ENCODE results near the gene ATG9B. TPM values are rescaled to one million over a fixed set of nuclear protein-coding genes. Genes with fewer than 3 reads are reported as not detected.
"Not testable (repeated sequence)": the region's sequence is repeated elsewhere in the genome, so short reads cannot be mapped to it uniquely, and the experiment has no call there.

The ATG9B gene
- total RNA-seq, 1 experiment from 2014 or later: 13.7 TPM

DNA sequence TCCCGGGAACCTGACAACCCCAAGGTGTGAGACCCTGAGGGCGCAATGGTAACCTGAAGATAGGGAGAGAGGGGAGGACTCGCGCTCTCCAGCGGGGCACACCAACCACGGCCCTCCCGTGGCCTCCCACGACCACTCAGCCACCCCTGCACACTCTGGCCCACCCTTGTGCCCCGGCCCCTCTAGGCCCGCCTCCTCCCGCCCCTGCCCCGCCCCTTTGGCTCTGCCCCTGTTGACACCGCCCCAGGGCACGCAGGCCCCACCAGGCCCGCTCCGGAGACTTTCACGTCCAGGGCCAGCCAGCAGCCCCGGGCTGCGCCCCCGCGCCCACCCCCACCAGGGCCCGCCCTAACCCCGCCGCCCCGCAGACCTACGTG is 10.9 kb downstream of the ATG9B start:
- no peaks in the 10 kb centered on the region for H3K79me2 ChIP-seq (ENCODE audit: low read depth)
- BruUV-seq (replicated peaks): no TSS peak
- no peak overlapping the region for H3K4me2 ChIP-seq
- no peaks in the 10 kb centered on the region for H4K20me1 ChIP-seq (ENCODE audit: insufficient read depth)
- ChIA-PET CTCF (no interaction called here), POLR2A (ENCODE audit: unreplicated experiment) (no interaction called here)
- no peaks in the 10 kb centered on the region for H3K9me3 ChIP-seq (ENCODE audit: insufficient read depth, low read depth)
- H3K4me1 ChIP-seq (replicated peaks; ENCODE audit: insufficient read depth): peaks cover 18% of the 10 kb centered on the region
- no peak overlapping the region for H3K4me3 ChIP-seq
- H3K36me3 ChIP-seq (ENCODE audit: low read depth): no peaks in the 10 kb centered on the region
- TF ChIP-seq, protein P1, sequence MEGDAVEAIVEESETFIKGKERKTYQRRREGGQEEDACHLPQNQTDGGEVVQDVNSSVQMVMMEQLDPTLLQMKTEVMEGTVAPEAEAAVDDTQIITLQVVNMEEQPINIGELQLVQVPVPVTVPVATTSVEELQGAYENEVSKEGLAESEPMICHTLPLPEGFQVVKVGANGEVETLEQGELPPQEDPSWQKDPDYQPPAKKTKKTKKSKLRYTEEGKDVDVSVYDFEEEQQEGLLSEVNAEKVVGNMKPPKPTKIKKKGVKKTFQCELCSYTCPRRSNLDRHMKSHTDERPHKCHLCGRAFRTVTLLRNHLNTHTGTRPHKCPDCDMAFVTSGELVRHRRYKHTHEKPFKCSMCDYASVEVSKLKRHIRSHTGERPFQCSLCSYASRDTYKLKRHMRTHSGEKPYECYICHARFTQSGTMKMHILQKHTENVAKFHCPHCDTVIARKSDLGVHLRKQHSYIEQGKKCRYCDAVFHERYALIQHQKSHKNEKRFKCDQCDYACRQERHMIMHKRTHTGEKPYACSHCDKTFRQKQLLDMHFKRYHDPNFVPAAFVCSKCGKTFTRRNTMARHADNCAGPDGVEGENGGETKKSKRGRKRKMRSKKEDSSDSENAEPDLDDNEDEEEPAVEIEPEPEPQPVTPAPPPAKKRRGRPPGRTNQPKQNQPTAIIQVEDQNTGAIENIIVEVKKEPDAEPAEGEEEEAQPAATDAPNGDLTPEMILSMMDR (conservative IDR thresholded peaks at IDR 0.05): no peak
- no peak for TF ChIP-seq EZH2 (IDR thresholded peaks at IDR 0.05; ENCODE audit: low read depth)
- no peaks in the 10 kb centered on the region for H3K9me2 ChIP-seq (ENCODE audit: insufficient read depth)
- intact Hi-C loops (cut with micrococcal nuclease; ENCODE audit: unreplicated experiment): no loop called here
- no peak overlapping the region for H3K27ac ChIP-seq
- H3F3A ChIP-seq (ENCODE audit: insufficient read depth, low read depth): peaks cover 14% of the 10 kb centered on the region
- no peak for DNase-seq
- no peaks in the 10 kb centered on the region for H3K27me3 ChIP-seq (ENCODE audit: insufficient read depth, low read depth)
- H2AFZ ChIP-seq: no peak overlapping the region

DNA sequence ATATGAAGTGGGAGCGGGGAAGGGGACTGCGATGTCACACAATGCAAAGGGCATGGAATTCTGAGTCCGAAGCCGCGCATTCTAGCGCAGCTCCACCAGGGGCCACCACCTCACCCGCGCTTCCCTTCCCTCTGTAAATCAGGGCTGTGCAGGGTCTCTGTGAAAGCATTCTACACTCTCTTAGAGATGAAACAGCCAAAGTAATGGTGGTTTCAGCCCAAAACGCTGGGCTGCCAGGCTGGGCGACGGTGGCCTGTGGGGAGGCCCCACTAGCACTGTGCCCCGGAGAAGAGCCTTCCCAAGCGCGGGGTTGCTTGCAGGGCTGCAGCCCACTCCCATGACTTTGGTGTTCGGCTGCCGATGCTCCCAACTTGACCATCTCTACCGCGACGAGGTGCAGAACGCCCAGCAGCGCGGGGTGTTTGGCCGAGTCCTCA is 11.4 kb downstream of the ATG9B start:
- intact Hi-C loops (cut with micrococcal nuclease; ENCODE audit: unreplicated experiment): no loop called here
- Histone ChIP-seq H2AFZ (no peak overlapping the region), H3F3A (ENCODE audit: insufficient read depth, low read depth) (peaks cover 16% of the 10 kb centered on the region), H3K4me3 (no peak overlapping the region), H4K20me1 (ENCODE audit: insufficient read depth) (no peaks in the 10 kb centered on the region), H3K79me2 (ENCODE audit: low read depth) (no peaks in the 10 kb centered on the region), H3K4me2 (no peak overlapping the region), H3K9me2 (ENCODE audit: insufficient read depth) (no peaks in the 10 kb centered on the region), H3K27me3 (ENCODE audit: insufficient read depth, low read depth) (no peaks in the 10 kb centered on the region), H3K36me3 (ENCODE audit: low read depth) (no peaks in the 10 kb centered on the region), H3K9me3 (ENCODE audit: insufficient read depth, low read depth) (no peaks in the 10 kb centered on the region), H3K27ac (peak overlapping the region; percentile 31; the same call in 1 of the 2 replicates), H3K4me1 (replicated peaks; ENCODE audit: insufficient read depth) (peaks cover 18% of the 10 kb centered on the region)
- ChIA-PET POLR2A (ENCODE audit: unreplicated experiment) (no interaction called here), CTCF (interaction anchor here (0.6 kb wide), 1 partner anchor 12 kb away, joined by 3 read pairs; the partner anchor contains the start of gene ATG9B)
- no peak for TF ChIP-seq EZH2 (IDR thresholded peaks at IDR 0.05; ENCODE audit: low read depth)
- TF ChIP-seq, protein P1 (conservative IDR thresholded peaks at IDR 0.05): no peak
- no TSS peak for BruUV-seq (replicated peaks)
- DNase-seq: no peak

DNA sequence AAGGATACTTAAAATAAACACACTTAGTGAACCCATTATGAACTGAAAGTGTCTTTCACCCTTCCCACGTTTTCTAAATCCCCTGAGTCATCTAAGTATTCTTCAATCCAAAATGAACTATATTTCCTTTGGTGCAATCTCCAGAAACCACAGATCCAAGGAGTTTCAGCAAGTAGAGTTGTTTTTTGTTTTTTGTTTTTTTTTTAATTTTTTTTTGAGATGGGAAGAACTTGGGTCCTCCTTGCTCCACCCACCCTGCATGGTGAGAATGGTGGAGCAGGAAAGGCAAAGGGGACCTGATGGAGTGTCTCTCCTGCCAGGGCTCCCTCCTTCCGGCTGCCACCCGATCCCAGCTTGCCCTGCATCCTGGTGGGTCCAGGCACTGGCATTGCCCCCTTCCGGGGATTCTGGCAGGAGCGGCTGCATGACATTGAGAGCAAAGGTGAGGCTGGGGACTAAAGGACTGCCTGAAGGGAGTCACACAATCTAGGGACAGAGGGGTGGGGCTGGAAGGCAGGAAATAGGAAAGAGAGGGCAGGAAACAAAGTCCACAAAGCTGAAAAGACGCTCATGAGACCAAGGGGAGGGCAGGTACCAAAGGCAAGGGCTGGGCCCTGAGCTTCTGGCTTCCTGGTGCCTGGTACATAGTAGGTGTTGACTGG is 12.1 kb downstream of the ATG9B start:
- Histone ChIP-seq H2AFZ (no peak overlapping the region), H3K4me1 (replicated peaks; ENCODE audit: insufficient read depth) (peaks cover 25% of the 10 kb centered on the region), H3K27me3 (ENCODE audit: insufficient read depth, low read depth) (no peaks in the 10 kb centered on the region), H3K79me2 (ENCODE audit: low read depth) (no peaks in the 10 kb centered on the region), H4K20me1 (ENCODE audit: insufficient read depth) (no peaks in the 10 kb centered on the region), H3K27ac (peak overlapping the region; percentile 31), H3K9me2 (ENCODE audit: insufficient read depth) (no peaks in the 10 kb centered on the region), H3F3A (ENCODE audit: insufficient read depth, low read depth) (peaks cover 11% of the 10 kb centered on the region), H3K36me3 (ENCODE audit: low read depth) (no peaks in the 10 kb centered on the region), H3K9me3 (ENCODE audit: insufficient read depth, low read depth) (no peaks in the 10 kb centered on the region), H3K4me3 (no peak overlapping the region), H3K4me2 (peak overlapping the region; percentile 18; the same call in 1 of the 2 replicates)
- BruUV-seq (replicated peaks): no TSS peak
- no peak for TF ChIP-seq EZH2 (IDR thresholded peaks at IDR 0.05; ENCODE audit: low read depth)
- TF ChIP-seq, protein P1 (conservative IDR thresholded peaks at IDR 0.05): no peak
- intact Hi-C loops (cut with micrococcal nuclease; ENCODE audit: unreplicated experiment): no loop called here
- ChIA-PET POLR2A (ENCODE audit: unreplicated experiment) (no interaction called here), CTCF (interaction anchor here (0.6 kb wide), 1 partner anchor 12 kb away, joined by 3 read pairs; the partner anchor contains the start of gene ATG9B)
- DNase-seq: peak in 1 of 2 experiments; percentile 55

DNA sequence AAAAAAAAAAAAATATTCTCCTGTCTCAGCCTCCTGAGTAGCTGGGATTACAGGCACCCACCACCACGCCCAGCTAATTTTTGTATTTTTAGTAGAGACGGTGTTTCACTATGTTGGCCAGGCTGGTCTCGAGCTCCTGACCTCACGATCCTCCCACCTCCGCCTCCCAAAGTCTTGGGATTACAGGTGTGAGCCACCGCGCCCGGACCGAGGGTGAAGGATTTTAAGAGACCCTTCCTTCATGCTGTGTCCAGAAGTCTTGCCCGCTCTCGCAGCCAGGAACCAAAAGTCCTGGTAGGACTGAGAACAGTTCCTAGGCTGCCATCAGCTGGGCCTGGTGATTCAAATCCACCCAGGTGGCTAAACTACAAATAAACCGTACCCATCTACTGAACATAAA is 12.7 kb downstream of the ATG9B start:
- Histone ChIP-seq H3K27ac (peak overlapping the region; percentile 31; the same call in 1 of the 2 replicates), H3K4me1 (replicated peaks; ENCODE audit: insufficient read depth) (peaks cover 26% of the 10 kb centered on the region), H3K4me2 (peak overlapping the region; percentile 18; the same call in 1 of the 2 replicates), H3F3A (ENCODE audit: insufficient read depth, low read depth) (peaks cover 11% of the 10 kb centered on the region)
- H2AFZ ChIP-seq; H3K4me3 ChIP-seq; H3K9me2 ChIP-seq (ENCODE audit: insufficient read depth); H3K9me3 ChIP-seq (ENCODE audit: insufficient read depth, low read depth); DNase-seq; H3K27me3 ChIP-seq (ENCODE audit: insufficient read depth, low read depth); H4K20me1 ChIP-seq (ENCODE audit: insufficient read depth); BruUV-seq (replicated peaks); H3K79me2 ChIP-seq (ENCODE audit: low read depth); intact Hi-C loops (cut with micrococcal nuclease; ENCODE audit: unreplicated experiment); H3K36me3 ChIP-seq (ENCODE audit: low read depth): not testable (repeated sequence)
- ChIA-PET POLR2A (ENCODE audit: unreplicated experiment) (interaction anchor here (0.6 kb wide), 1 partner anchor 94 kb away, joined by 27 read pairs; no protein-coding TSS in a partner anchor), CTCF (interaction anchor here (0.6 kb wide), 1 partner anchor 303 kb away, joined by 8 read pairs; no protein-coding TSS in a partner anchor)
